GM18858 (cell line): ENCODE data around the gene PRXL2B.
"Not testable (repeated sequence)": the region's sequence is repeated elsewhere in the genome, so short reads cannot be mapped to it uniquely, and the experiment has no call there.

Source experiments
- ATAC-seq: cut with Tn5 transposase; IDR thresholded peaks from one replicate; pipeline ENCODE4 v1.9.1; 2021; ENCODE audit not compliant: unreplicated experiment

Gene PRXL2B

DNA sequence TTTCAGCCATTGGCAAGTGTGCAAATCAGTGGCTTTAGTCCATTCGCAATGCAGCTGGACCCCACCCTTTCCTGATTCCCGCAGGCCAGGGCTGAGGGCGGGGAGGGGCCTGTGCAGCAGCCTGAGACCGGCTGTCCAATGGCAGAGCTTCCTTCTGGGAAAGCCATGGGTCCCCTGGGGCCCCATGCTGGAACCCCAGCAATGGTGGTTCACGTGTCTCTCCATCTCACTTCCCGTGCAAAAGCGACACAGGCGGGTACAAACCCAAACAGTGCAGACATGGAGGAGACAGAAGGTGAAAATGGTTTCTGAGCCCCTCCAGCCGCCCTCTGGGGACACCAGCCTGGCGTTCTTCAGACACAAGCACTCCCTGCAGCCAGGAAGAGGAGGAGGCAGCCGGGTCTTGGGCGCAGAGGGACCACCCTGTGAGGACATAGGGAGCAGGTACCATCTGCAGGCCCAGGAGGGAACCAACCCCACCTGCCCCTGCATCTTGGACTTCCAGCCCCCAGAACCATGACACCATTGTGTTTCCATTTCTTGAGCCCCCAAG is 36.2 kb upstream of the PRXL2B start:
- not testable (repeated sequence) for ATAC-seq

DNA sequence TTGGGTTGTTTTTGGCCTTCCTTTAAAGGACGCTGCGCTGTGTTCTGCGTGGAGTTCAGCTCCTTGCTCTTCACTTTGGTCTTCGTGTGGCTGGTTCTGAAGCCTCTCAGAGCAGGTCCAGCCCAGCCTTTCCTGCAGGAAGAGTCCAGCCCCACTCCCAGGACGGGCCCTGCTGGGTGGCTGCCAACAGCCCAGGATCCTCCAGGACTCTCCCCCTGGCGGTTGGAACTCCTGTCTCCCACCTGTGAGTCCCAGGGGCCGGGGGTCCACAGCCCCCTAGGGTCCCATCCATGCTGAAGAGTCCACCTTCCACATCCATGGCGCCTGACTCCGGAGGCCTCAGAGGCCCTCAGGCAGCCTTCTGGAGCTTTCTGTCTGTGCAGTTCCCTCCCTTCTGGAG is 35.0 kb upstream of the PRXL2B start:
- not testable (repeated sequence) for ATAC-seq

DNA sequence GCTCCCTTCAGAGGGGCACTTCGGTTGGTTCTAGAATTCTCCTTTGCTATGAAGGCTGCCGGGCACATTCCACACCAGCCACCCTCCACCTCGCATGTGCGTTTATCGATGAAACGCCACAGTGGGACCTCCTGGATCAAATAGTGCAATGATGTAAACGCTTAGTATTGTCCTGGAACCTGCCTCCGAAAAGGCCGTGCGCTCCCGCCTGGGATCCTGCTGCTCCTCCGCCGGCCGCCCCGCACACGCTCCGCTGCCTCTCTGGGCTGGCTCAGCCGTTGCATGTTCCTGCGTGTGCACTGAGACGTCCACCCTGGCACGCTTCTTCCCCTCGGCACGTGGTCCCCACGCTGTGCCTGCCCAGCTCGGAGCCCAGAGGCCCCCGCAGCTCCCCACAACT is 34.4 kb upstream of the PRXL2B start:
- ATAC-seq, result no peak

DNA sequence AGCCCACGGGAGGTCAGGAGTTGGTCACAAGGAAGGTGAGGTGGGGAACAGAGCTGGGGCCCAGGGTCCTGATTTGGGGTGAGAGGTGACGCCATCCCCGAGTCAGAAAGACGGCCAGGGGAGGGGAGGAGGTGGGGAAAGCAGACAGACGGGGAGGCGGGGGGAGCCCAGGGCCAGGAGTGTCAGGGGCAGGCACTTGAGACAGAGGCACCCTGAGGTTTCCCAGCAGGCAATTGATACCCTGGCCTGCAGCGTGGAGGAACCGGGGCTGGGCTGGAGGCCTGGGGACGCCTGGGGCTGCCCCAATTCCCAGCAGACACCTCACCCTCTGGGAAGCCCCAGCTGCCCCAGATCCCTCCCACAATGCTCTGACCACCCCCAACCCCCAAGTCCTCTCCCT is 33.5 kb upstream of the PRXL2B start:
- ATAC-seq, result not testable (repeated sequence)

DNA sequence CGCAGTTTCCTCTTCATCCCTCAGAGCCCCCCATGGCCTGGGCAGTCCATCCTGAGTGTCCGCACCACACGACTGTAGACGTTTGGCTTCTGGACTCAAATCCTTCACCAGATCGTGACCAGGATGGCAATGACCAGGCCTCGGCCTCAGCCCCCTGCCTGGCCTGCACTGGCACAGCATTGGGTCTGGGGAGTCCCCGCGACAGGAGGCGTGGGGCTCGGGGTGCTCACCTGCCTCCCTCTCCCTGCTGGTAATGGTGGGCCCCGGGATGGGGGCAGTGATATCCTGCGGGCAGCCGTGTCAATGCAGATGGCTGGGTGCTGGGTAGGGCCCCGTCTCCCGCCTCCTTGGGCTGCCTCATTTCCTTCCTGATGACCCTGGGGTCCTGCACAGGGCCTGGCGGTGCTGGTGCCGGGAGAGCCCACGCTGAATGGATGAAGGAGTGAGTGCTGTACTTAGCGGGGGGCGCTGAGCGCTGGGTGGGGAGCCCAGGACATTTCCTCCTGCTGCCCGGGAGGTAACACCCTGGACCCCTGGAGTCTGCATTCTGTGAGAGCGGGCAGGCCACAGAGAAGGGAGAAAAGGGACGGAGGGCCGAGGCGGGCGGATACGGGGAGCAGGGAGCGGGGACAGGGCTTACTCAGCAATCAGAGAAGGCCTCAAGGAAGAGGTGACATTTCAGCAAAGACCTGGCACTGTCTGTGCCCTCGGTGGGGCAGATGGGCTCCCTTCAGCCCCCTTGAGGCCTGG is 32.5 kb upstream of the PRXL2B start:
- no peak for ATAC-seq

DNA sequence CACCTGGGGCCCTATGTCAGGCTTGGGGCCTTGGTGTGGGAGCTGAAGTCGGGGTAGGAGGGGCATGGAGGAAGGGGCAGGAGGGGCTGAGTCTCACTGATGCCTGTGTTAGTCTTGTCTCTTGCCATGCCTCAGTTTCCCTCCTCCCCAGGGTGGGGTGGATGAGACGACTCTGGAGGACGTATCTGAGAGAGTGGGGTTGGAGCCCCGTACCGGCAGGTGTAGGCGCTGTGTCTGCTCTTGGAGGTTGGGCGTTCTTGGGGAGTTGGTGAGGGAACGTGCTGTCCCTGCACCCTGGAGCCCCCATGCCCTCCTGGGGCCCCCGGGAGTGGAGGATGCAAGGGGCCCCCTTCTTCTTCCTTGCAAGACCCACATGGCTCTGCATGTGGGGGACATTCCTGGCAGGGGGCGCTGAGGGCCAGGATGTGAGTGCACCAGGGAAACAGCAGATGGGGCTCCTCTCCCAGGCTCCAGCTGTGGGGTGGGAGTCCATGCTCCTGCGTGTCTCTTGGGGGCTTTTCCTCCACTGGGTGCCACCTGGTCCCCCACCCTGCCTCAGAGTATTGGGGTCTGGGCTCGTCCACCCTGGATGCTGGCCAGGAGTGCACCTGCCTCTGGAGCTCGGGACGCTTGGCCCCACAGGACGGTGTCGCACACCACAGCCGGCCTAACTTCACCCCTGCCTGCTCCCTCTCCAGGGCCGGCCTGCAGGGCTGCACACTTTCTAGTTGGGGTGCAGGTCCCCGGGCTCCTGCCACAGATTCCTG is 31.8 kb upstream of the PRXL2B start:
- no peak for ATAC-seq

DNA sequence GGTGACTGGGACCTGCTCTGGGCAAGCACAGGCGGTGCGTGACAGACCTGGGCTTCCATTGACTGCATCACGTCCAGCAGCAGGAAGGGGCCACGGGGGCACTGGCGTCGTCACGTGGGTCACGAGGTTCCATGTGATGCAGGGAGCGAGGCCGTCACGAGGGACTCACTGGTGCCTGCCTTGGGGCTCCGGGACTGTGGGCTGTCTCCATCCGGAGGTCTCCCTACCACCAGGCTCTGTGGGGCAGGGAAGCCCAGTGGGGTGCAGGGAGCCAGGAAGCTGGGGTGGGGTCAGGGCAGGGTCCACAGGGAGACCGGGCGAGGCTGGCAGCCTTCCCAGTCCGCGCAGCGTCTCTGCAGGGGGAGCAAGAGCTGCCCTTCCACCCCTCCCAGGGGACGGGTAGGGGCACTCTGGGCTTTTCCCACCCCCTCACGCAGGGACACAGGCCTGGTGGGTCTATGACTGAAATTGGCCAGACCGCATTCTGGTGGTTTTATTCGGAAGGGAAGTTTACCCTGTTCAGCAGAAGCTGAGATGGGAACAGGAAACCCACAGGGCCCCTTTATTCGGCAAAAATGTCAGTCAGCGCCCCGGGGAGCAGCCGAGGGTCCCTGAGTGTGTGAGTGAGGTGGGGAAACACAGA is 30.8 kb upstream of the PRXL2B start:
- no peak for ATAC-seq

DNA sequence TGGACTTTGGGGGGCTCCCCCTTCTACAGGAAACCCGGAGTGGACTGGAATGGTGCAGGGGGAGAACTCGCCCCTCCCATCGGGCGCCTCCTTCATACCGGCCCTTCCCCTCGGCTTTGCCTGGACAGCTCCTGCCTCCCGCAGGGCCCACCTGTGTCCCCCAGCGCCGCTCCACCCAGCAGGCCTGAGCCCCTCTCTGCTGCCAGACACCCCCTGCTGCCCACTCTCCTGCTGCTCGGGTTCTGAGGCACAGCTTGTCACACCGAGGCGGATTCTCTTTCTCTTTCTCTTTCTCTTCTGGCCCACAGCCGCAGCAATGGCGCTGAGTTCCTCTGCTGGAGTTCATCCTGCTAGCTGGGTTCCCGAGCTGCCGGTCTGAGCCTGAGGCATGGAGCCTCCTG is 30.3 kb upstream of the PRXL2B start, which contains the start of gene TNFRSF14:
Gene TNFRSF14 (plus strand): TSS at position 95 of the 401 bp plus-strand sequence. CDS start 294 bp downstream, at position 389.
- no peak for ATAC-seq

DNA sequence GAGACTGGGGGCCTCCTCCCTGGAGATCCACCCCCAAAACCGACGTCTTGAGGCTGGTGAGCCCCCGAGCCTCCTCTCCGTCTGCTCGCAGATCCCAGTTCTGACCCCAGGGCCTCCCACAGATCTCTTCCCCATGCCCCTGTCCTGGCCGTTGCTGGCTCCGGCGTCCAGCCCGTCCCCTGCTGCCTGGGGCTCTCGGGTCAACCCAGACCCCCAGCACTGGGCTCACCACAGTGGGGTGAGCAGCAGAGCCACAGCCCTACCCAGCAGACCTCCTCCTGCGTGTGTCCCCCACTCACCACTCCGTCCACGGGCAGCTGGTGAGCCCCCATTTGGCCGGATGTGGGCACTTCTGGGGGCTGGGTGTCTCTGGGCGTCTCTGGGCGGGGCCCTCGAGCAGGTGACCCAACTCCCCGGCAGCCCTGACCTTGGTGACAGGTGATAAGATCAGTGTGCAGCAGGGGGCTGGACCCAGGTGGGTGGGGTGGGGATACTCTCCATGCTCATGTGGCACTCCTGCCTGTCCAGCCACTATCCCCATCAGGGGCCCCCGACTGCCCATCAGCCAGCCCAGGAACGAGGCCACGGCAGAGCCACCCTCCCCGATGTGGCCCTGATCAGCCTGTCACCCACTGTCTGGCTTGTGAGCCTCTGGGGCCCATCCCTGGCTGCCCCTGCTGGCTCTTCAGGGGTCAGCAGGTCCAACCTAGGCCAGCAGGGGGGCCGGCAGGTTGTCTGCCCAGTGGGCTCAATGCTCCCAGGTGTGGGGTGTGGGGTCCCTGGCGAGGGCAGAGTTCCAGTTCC is 29.7 kb upstream of the PRXL2B start:
- ATAC-seq, result no peak

DNA sequence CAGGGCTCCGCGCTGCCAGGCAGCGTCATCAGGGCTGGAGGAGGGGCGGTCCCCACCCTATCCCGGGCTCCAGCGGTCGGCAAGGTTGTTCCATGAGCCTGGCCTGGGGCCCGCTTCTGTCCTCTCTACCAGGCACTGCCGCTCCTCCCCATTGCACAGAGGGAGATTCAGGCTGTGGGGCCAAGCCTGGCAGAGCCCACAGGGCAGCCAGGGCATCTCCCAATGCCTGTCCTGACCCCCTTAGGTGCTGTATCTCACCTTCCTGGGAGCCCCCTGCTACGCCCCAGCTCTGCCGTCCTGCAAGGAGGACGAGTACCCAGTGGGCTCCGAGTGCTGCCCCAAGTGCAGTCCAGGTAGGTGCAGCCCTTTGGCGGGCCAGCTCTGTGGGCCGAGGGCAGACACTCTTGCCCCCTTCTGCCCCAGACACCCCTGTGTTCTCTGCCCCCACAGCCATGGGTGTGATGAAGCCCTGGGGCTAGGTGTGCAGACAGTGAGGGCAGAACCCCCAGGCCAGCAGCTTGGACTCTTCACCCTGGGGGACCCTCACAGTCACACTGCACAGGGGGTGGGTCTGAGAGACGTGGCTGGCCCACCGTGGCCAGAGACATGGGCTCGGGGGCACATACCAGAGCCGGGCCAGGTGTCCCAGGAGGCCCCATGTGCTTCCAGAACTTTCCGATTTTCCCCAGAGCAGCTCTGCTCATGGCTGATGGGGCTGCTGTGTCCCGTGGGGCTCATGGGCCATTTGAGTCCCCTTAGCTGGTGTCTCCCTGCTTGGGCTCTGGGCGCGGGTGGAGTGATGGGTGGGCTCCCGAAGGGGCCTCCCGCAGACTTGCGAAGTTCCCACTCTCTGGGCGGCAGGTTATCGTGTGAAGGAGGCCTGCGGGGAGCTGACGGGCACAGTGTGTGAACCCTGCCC is 28.8 kb upstream of the PRXL2B start:
- ATAC-seq, result no peak

DNA sequence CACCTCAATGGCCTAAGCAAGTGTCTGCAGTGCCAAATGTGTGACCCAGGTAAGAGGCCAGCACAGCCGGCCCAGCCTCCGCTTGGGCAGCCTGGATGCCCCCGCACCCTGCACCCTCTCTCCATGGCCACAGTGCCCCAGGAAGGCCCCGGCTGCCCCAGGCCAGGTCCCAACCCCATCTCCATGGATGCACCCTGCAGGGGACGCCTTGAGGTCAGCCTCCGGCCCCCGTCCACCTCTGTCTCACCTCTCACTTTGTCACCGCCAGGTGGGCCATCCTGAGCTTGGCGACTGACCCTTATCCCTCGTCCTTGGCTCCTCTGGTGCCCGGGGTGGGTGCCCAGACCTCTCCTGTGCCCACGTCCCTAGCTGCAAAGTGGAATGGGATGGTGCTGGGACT is 28.2 kb upstream of the PRXL2B start:
- no peak for ATAC-seq

DNA sequence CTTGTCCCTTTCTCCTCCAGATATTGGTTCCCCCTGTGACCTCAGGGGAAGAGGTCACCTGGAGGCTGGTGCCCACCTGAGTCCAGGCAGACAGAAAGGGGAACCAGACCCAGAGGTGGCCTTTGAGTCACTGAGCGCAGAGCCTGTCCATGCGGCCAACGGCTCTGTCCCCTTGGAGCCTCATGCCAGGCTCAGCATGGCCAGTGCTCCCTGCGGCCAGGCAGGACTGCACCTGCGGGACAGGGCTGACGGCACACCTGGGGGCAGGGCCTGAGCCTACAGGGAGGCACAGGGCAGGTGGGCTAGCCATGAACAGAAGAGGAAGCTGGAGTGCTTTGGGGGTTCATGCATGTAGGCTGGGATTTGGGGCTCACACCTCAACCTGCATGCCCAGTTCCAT is 27.7 kb upstream of the PRXL2B start:
- ATAC-seq, result no peak

DNA sequence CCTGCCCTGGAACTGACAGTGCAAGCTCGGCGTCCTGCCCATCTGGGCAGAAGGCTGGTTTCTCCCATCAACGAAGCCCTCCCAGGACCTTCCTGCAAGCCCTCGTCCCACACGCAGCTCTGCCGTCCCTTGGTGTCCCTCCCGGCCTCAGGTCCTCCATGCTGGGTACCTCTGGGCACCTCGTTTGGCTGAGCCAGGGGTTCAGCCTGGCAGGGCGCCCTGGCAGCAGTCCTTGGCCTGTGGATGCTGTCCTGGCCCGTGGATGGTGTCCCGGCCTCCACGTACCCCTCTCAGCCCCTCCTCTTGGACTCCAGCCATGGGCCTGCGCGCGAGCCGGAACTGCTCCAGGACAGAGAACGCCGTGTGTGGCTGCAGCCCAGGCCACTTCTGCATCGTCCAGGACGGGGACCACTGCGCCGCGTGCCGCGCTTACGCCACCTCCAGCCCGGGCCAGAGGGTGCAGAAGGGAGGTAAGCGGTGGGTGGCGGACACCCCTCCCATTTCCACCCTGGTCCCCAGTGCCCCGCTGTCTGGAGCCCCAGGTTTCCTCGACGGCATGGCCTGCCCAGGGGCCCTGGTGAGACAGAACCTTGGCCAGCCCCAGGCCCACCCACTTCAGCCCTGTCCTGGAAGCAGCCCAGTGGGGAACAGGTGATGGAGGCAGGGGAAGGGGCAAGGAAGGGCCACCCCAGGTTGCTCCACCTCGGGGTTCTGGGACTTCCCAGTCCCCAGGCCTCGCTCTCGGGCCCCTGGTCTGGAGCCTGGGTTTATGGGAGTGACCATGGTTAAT is 26.9 kb upstream of the PRXL2B start:
- ATAC-seq, result no peak

DNA sequence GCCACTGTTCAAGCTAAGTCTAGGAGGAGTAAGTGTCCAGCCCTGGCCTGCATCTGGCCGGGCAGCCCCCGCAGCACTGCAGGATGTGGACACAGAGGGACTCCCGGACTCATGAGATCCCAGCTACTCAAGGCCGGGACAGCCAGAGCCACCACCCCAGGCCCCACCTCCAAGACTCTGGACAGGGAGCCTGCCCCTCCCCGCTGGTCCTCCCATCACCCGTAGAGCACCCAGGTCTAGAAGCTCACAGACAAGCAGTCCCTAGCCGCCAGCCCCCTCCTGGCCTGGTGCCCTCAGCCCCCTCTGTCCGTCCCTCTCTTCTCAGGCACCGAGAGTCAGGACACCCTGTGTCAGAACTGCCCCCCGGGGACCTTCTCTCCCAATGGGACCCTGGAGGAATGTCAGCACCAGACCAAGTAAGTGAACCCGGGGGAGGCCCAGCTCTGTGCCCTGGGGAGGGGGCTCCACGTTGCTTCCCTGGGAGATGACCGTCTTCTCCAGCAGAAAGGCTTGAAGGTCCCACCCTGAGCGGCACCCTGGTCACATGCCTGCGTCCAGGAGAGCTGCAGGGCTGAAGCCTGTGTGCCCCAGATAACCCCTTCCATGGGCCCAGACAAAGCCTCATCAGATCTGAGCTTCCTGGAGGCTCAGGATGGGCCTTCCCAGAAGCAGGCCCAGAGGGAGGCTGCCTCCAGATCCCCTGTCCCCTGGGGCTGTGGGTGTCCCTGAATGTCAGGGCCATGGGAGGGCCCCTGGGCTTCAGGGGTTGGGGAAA is 26.1 kb upstream of the PRXL2B start:
- no peak for ATAC-seq

DNA sequence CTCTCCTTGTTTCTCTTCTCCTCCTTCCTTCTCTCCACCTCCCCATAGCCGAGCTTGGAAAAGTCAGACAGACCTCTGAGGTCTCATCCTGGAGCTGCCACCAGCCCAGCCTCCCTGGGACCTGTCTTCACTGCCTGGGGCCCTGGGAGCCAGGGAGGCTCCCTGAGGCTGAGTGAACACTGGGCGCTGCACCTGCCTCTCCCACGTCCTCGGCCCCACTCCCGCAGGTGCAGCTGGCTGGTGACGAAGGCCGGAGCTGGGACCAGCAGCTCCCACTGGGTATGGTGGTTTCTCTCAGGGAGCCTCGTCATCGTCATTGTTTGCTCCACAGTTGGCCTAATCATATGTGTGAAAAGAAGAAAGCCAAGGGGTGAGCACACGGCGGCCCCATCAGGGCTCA is 25.1 kb upstream of the PRXL2B start:
- ATAC-seq, result no peak

DNA sequence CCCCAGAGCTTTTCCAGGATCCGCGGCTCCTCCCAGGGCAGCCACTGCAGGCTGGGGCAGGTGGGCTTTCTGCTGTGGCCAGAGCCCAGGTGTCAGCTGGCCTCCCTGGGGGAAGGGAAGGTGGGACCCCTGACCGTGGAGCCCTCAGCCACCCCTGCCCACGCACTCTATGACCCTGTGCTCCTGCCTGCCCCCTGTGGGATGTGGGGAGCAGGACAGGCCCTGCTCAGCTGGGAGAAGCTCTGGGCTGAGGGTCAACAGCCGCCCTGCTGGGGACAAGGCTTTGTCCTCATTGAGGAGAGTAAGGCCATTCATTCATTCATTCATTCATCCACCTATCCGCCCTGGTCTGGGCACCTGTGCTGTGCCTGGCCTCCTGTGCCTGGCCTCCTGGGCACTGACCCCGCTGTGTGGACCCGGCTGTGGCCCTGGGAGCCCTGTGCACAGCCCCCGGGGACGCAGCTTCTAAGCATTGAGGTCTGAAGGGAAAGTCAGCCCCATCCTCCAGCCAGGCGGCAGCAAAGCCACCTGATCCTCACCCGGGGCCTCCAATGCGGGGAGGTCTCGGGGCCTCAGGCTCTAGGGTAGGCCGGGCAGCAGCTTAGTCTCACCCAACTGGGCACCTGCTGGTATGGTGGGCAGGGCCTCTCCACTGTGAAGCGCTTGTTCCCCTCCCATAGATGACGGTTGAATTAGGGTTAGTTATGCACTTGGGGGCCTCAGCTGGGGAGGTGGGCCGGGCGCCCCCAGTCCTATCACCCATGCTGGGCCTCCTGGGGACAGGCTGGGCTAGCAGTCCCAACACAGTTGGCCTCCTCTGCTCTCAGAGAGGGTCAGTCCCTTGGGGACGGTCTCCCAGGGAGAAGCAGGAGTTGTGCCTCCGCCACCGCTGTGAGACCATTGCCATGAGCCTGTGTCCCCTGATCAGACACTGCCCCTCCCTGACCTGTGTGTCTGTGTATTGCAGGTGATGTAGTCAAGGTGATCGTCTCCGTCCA is 24.4 kb upstream of the PRXL2B start:
- ATAC-seq, result no peak

DNA sequence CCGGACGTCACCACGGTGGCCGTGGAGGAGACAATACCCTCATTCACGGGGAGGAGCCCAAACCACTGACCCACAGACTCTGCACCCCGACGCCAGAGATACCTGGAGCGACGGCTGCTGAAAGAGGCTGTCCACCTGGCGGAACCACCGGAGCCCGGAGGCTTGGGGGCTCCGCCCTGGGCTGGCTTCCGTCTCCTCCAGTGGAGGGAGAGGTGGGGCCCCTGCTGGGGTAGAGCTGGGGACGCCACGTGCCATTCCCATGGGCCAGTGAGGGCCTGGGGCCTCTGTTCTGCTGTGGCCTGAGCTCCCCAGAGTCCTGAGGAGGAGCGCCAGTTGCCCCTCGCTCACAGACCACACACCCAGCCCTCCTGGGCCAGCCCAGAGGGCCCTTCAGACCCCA is 23.4 kb upstream of the PRXL2B start:
- no peak for ATAC-seq
